Hepatocyte (in vitro differentiated cells): ENCODE data around the gene CDADC1. TPM values are rescaled to one million over a fixed set of nuclear protein-coding genes. Genes with fewer than 3 reads are reported as not detected.

ENCODE experiments used
- DNase-seq: peaks from one replicate; pipeline ENCODE4 v3.0.0-alpha.2; 2016; ENCODE audit warnings: low spot score
- H2AFZ ChIP-seq: fragments of 200-600 bp; sonication (generic); 2 replicates; pipeline ENCODE4 v1.6.0; 2016; ENCODE audit warnings: antibody characterized with exemption, mild to moderate bottlenecking
- H3K27ac ChIP-seq: fragments of 200-600 bp; sonication (generic); 2 replicates; pipeline ENCODE4 v1.5.1; 2016; ENCODE audit warnings: mild to moderate bottlenecking
- H3K27me3 ChIP-seq: fragments of 200-600 bp; sonication (generic); 2 replicates; pipeline ENCODE4 v1.6.1; 2016
- H3K36me3 ChIP-seq: fragments of 200-600 bp; sonication (generic); replicated peaks from 2 replicates; pipeline ENCODE4 v1.5.1; 2016; ENCODE audit warnings: low read depth; ENCODE audit not compliant: insufficient read depth
- H3K4me1 ChIP-seq: fragments of 200-600 bp; sonication (generic); 2 replicates; pipeline ENCODE4 v1.5.1; 2016; ENCODE audit warnings: mild to moderate bottlenecking, moderate library complexity; ENCODE audit not compliant: insufficient read depth
- H3K4me2 ChIP-seq: fragments of 200-600 bp; sonication (generic); 2 replicates; pipeline ENCODE4 v1.6.0; 2016
- H3K4me3 ChIP-seq: fragments of 200-600 bp; sonication (generic); 2 replicates; pipeline ENCODE4 v1.5.1; 2016; ENCODE audit warnings: mild to moderate bottlenecking
- H3K79me2 ChIP-seq: fragments of 200-600 bp; sonication (generic); 2 replicates; pipeline ENCODE4 v1.6.0; 2017; ENCODE audit warnings: mild to moderate bottlenecking
- H3K9me2 ChIP-seq: fragments of 200-600 bp; sonication (generic); replicated peaks from 2 replicates; pipeline ENCODE4 v1.6.0; 2017; ENCODE audit warnings: mild to moderate bottlenecking; ENCODE audit not compliant: insufficient read depth
- H3K9me3 ChIP-seq: fragments of 200-600 bp; sonication (generic); 2 replicates; pipeline ENCODE4 v1.5.1; 2016; ENCODE audit warnings: low read depth, mild to moderate bottlenecking
- H4K20me1 ChIP-seq: fragments of 200-600 bp; sonication (generic); 2 replicates; pipeline ENCODE4 v1.6.0; 2016; ENCODE audit warnings: mild to moderate bottlenecking; ENCODE audit not compliant: insufficient read depth, poor library complexity, severe bottlenecking
- EZH2 ChIP-seq: fragments of 200-600 bp; sonication (generic); IDR thresholded peaks from 2 replicates; pipeline ENCODE4 v1.6.1; 2016; ENCODE audit warnings: antibody characterized with exemption, mild to moderate bottlenecking, borderline replicate concordance
- EZH2phosphoT487 ChIP-seq: fragments of 200-600 bp; sonication (generic); IDR thresholded peaks from one replicate; pipeline ENCODE4 v1.6.1; 2018; ENCODE audit warnings: antibody characterized with exemption, mild to moderate bottlenecking, low read depth, moderate library complexity; ENCODE audit not compliant: unreplicated experiment, severe bottlenecking
- WGBS: methylation state at CpG from one replicate; pipeline ENCODE4 v1.1.6; 2016; ENCODE audit warnings: low lambda C conversion rate; ENCODE audit errors: missing lambda C conversion rate; 5-methylcytosine and 5-hydroxymethylcytosine counted together
- polyA plus RNA-seq: library from polyadenylated mRNA; unstranded; fragments of >200 nt; fragmentation: Nextera tagmentation; extraction: Ambion mirVana; gene quantifications from 2 replicates; pipeline ENCODE4 v1.2.1, GENCODE V29; 2016
- total RNA-seq: library from RNA; depleted of rRNA; stranded (reverse); fragments of >200 nt; gene quantifications from 2 replicates; pipeline ENCODE4 v1.2.3, GENCODE V29; 2014
- TF ChIP-seq, protein P1 (sequence below): fragments of 200-600 bp; sonication (generic); IDR thresholded peaks from 2 replicates; pipeline ENCODE4 v1.5.1; 2016; ENCODE audit warnings: antibody characterized with exemption, mild to moderate bottlenecking; ENCODE audit not compliant: poor library complexity

CDADC1 gene
- total and polyA plus RNA-seq, 2 experiments from 2014 or later, result 4.0 to 7.3 TPM

DNA sequence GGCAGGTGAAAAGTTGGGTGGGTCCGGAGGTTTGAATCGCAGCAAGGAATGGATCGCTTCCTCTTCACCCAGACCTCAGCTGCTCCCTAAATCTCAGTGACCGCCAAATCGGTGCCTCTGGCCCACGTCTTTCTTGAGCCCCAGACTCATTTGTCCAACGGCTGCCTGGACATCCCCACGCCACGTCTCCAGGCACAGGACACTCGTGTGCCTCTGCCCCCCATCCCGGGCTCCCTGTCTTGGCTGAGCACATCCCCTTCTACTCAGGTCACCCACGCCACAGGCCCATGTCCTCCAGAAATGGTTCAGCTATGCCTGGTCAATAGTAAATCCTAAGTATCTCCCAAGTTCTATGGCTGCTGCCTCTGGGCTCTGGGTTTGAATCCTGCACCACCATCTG is 56.6 kb downstream of the CDADC1 start:
- no peaks in the 10 kb centered on the region for H4K20me1 ChIP-seq
- no peak overlapping the region for H3K4me2 ChIP-seq
- H3K4me1 ChIP-seq, result peaks cover 14% of the 10 kb centered on the region
- no peaks in the 10 kb centered on the region for H3K9me2 ChIP-seq
- no peak overlapping the region for H3K27ac ChIP-seq
- no peak overlapping the region for H2AFZ ChIP-seq
- no peaks in the 10 kb centered on the region for H3K79me2 ChIP-seq
- H3K36me3 ChIP-seq, result no peaks in the 10 kb centered on the region
- no peaks in the 10 kb centered on the region for H3K27me3 ChIP-seq
- TF ChIP-seq, protein P1, sequence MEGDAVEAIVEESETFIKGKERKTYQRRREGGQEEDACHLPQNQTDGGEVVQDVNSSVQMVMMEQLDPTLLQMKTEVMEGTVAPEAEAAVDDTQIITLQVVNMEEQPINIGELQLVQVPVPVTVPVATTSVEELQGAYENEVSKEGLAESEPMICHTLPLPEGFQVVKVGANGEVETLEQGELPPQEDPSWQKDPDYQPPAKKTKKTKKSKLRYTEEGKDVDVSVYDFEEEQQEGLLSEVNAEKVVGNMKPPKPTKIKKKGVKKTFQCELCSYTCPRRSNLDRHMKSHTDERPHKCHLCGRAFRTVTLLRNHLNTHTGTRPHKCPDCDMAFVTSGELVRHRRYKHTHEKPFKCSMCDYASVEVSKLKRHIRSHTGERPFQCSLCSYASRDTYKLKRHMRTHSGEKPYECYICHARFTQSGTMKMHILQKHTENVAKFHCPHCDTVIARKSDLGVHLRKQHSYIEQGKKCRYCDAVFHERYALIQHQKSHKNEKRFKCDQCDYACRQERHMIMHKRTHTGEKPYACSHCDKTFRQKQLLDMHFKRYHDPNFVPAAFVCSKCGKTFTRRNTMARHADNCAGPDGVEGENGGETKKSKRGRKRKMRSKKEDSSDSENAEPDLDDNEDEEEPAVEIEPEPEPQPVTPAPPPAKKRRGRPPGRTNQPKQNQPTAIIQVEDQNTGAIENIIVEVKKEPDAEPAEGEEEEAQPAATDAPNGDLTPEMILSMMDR, result no peak
- TF ChIP-seq EZH2 (no peak), EZH2phosphoT487 (no peak)
- WGBS, result 99% methylated on average over 12 of the region's 12 CpGs
- H3K9me3 ChIP-seq, result no peaks in the 10 kb centered on the region
- DNase-seq, result no peak
- H3K4me3 ChIP-seq, result no peak overlapping the region

DNA sequence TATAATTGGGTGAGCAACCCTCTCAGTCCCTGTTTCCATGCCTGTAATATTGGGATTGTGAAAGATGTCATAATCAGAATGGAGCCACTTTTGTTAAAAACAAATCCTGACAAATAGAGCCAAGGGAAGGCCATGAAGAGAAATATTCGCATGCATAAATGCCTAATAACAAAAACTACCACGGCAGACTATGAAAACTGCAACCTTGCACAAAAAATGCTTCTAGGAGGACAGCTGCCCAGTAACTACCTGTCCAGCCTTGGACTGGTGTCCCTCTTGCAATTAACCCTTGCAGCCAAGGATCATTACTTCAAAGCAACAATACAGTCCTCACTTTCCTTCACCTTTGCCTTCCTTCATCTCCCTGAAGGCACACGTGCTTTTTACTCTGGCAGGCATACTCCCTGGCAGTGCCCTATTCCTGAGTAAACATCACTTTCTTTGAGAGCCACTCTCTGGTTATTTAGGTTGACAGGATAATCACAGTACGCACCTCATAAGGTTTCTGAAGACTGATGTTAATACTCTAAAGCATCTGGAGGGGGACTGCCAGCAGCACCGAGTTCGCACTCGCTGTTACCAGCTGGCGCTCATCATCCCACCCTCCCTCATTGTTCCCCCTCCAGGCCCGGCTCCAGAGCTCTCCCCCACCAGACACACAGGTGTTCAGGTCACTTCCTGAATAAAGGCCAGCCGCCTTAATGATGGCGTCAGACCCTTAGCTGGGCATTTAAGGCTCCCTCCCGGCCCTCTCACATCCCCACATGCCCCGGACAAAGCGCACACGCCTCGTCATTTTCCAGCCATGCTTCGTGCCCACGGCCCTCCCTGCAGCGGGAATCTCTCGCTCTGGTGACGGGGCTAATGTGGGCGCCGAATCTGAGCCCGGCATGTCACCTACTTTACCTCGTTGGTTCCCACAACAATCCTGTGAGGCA is 57.3 kb downstream of the CDADC1 start:
- Histone ChIP-seq H3K27me3 (no peaks in the 10 kb centered on the region), H3K36me3 (no peaks in the 10 kb centered on the region), H3K4me1 (peaks cover 14% of the 10 kb centered on the region), H3K9me2 (no peaks in the 10 kb centered on the region), H3K4me2 (no peak overlapping the region), H2AFZ (no peak overlapping the region), H3K9me3 (no peaks in the 10 kb centered on the region), H3K27ac (no peak overlapping the region), H3K79me2 (no peaks in the 10 kb centered on the region), H3K4me3 (no peak overlapping the region), H4K20me1 (no peaks in the 10 kb centered on the region)
- WGBS, result 88% methylated on average over 25 of the region's 25 CpGs
- no peak for TF ChIP-seq EZH2phosphoT487
- TF ChIP-seq, protein P1, result no peak
- TF ChIP-seq EZH2, result no peak
- no peak for DNase-seq

DNA sequence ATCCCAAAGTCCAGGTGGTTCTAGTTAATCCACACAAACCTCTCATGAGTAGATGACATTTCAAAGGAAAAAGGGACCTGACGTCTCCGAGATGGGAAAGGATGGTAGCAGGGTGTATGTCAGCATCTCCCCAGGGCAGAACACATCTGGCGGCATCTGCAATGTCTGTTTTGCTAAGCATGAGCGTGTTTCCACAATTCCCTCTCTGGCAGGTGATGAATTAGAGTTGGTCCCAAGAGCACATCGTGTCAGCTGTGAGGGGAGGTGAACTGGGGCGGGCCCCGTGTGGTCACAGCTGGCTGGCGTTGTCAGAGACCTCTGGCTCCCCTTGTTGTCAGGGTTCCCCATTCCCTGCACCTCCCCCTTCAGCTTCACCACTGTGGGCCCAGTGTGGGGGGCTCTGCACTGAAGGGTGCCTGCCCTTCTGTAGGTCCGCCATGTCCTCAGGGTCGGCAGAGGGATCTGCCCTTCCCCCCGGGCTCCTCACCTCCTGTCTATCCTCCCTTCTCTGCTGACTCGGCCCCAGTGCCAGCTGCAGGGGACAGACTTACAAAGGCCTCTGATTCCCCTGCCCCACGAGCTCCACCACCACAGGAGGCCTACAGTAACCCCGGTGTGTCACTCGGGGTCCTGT is 58.2 kb downstream of the CDADC1 start:
- no peaks in the 10 kb centered on the region for H3K9me3 ChIP-seq
- peaks cover 14% of the 10 kb centered on the region for H3K4me1 ChIP-seq
- H3K4me3 ChIP-seq, result no peak overlapping the region

More for the DNA sequence above, 58.2 kb downstream of the CDADC1 start:
- 90% methylated on average over 15 of the region's 15 CpGs for WGBS
- TF ChIP-seq EZH2, result no peak
- TF ChIP-seq EZH2phosphoT487, result no peak
- TF ChIP-seq, protein P1, result no peak
- Histone ChIP-seq H2AFZ (no peak overlapping the region), H4K20me1 (no peaks in the 10 kb centered on the region), H3K36me3 (no peaks in the 10 kb centered on the region), H3K9me2 (no peaks in the 10 kb centered on the region), H3K79me2 (no peaks in the 10 kb centered on the region), H3K4me2 (no peak overlapping the region), H3K27ac (no peak overlapping the region), H3K27me3 (no peaks in the 10 kb centered on the region)
- DNase-seq, result no peak
